ENCODE results near the gene HTRA1. TPM values are rescaled to one million over a fixed set of nuclear protein-coding genes. Genes with fewer than 3 reads are reported as not detected.
A peak's percentile ranks its signal among the peaks of the same experiment; 100 is the strongest.

The HTRA1 gene
- total RNA-seq, 4 donors from 2014 or later: 37.1 to 99.4 (median 68.2) TPM

GRCh38 chr10:122459561-122460273 is 1.6 kb upstream of the HTRA1 start:
- H3K27ac ChIP-seq: no peak overlapping the region
- 79 to 83% methylated on average over 14 of the region's 14 CpGs for WGBS, 2 donors
- no peak for DNase-seq
- no peaks in the 10 kb centered on the region for H3K36me3 ChIP-seq
- no peaks in the 10 kb centered on the region for H3K27me3 ChIP-seq
- TF ChIP-seq CTCF (IDR thresholded peaks at IDR 0.05) (no peak), POLR2A (IDR thresholded peaks at IDR 0.05) (no peak)
- no peaks in the 10 kb centered on the region for H3K9me3 ChIP-seq
- no peak overlapping the region for H3K4me3 ChIP-seq (replicated peaks in 1 of 3)
- H3K4me1 ChIP-seq: peaks cover 0 to 13% of the 10 kb centered on the region in 2 donors
- intact Hi-C loops (cut with DNase I): loop anchor here (5.0 kb wide), 1 partner anchor 93 kb away; no protein-coding TSS in a partner anchor

GRCh38 chr10:122460891-122461293 is 461 bp upstream of the HTRA1 start:
- Histone ChIP-seq H3K4me3 (replicated peaks in 1 of 3) (peak overlapping the region; percentile 43 to 69 (median 65)), H3K4me1 (peaks cover 0 to 13% of the 10 kb centered on the region in 2 donors), H3K9me3 (no peaks in the 10 kb centered on the region), H3K27ac (peak overlapping the region in 2 of 3 donors; percentile 30 to 63), H3K27me3 (no peaks in the 10 kb centered on the region), H3K36me3 (no peaks in the 10 kb centered on the region)
- TF ChIP-seq POLR2A (IDR thresholded peaks at IDR 0.05) (no peak), CTCF (IDR thresholded peaks at IDR 0.05) (no peak)
- 1 to 5% methylated on average over 13 to 37 of the region's 40 CpGs for WGBS, 2 donors
- peak; percentile 12 to 17 for DNase-seq
- intact Hi-C loops (cut with DNase I): no loop called here

GRCh38 chr10:122461729-122462532 is 578 bp downstream of the HTRA1 start:
- intact Hi-C loops (cut with DNase I): no loop called here
- peak; percentile 64 to 70 for DNase-seq
- 2 to 3% methylated on average over 12 to 17 of the region's 95 CpGs for WGBS, 2 donors
- Histone ChIP-seq H3K9me3 (no peaks in the 10 kb centered on the region), H3K4me1 (peaks cover 0 to 13% of the 10 kb centered on the region in 2 donors), H3K4me3 (replicated peaks in 1 of 3) (peak overlapping the region; percentile 3 to 65 (median 64)), H3K27ac (peak overlapping the region; percentile 44 to 61 (median 53)), H3K36me3 (no peaks in the 10 kb centered on the region), H3K27me3 (no peaks in the 10 kb centered on the region)
- TF ChIP-seq POLR2A (IDR thresholded peaks at IDR 0.05): peak in 1 of 2 donors; percentile 1
- peak in 1 of 6 experiments; percentile 5 for TF ChIP-seq CTCF (IDR thresholded peaks at IDR 0.05)

- intact Hi-C loops (cut with DNase I): no loop called here
- H3K4me3 ChIP-seq (replicated peaks in 1 of 3): peak overlapping the region; percentile 3 to 65 (median 64)
- no peaks in the 10 kb centered on the region for H3K36me3 ChIP-seq
- peak; percentile 39 to 42 for DNase-seq
- 9 to 20% methylated on average over 47 of the region's 47 CpGs for whole genome bisulfite sequencing, 2 donors
- TF ChIP-seq POLR2A (IDR thresholded peaks at IDR 0.05) (no peak), CTCF (IDR thresholded peaks at IDR 0.05) (no peak)
- H3K4me1 ChIP-seq: peaks cover 0 to 13% of the 10 kb centered on the region in 2 donors
- no peaks in the 10 kb centered on the region for H3K9me3 ChIP-seq
- no peaks in the 10 kb centered on the region for H3K27me3 ChIP-seq
- peak overlapping the region; percentile 44 to 61 (median 53) for H3K27ac ChIP-seq
Measured at GRCh38 chr10:122462533-122463465, 1.4 kb downstream of the HTRA1 start.

Data from thyroid gland (tissue), 4 donors.